HG03342 (cell line): ENCODE results near the gene ADAM15.

ENCODE experiments used
- ATAC-seq: cut with Tn5 transposase; IDR thresholded peaks from one replicate; pipeline ENCODE4 v1.9.1; 2021; ENCODE audit warnings: mild to moderate bottlenecking, moderate library complexity; ENCODE audit not compliant: unreplicated experiment

The ADAM15 gene

GRCh38 chr1:155049651-155050559 lies 1.2 kb upstream of the ADAM15 start:
- no peak for ATAC-seq

- peak; percentile 20 for ATAC-seq
Observed at GRCh38 chr1:155051342-155051776, 243 bp downstream of the ADAM15 start.

- peak; percentile 3 for ATAC-seq
Observed at GRCh38 chr1:155051777-155052398, 772 bp downstream of the ADAM15 start.

GRCh38 chr1:155052439-155053395 lies 1.6 kb downstream of the ADAM15 start:
- no peak for ATAC-seq

GRCh38 chr1:155053531-155054105 lies 2.5 kb downstream of the ADAM15 start:
- ATAC-seq = no peak

GRCh38 chr1:155057104-155057503 lies 6.0 kb downstream of the ADAM15 start:
- ATAC-seq = no peak

- ATAC-seq = no peak
Observed at GRCh38 chr1:155057788-155058211, 6.7 kb downstream of the ADAM15 start.

- ATAC-seq = no peak
Observed at GRCh38 chr1:155060736-155061135, 9.6 kb downstream of the ADAM15 start.

- ATAC-seq = peak; percentile 42
Observed at GRCh38 chr1:155061381-155062150, 10.4 kb downstream of the ADAM15 start.

GRCh38 chr1:155062151-155062686 lies 11.1 kb downstream of the ADAM15 start:
- no peak for ATAC-seq

- ATAC-seq = no peak
Observed at GRCh38 chr1:155062702-155063411, 11.7 kb downstream of the ADAM15 start.

- peak; percentile 65 for ATAC-seq
Observed at GRCh38 chr1:155063550-155064110, 12.5 kb downstream of the ADAM15 start, which contains the start of gene EFNA4. TSS of gene EFNA4 (plus strand) at chr1:155063740. CDS start at chr1:155063824, 84 bp downstream.

- ATAC-seq = no peak
Observed at GRCh38 chr1:155064111-155064831, 13.2 kb downstream of the ADAM15 start.

- ATAC-seq = no peak
Observed at GRCh38 chr1:155064832-155065429, 13.8 kb downstream of the ADAM15 start.

- ATAC-seq = no peak
Observed at GRCh38 chr1:155066777-155067176, 15.7 kb downstream of the ADAM15 start.

GRCh38 chr1:155068599-155068998 lies 17.5 kb downstream of the ADAM15 start:
- ATAC-seq = no peak

- ATAC-seq = no peak
Observed at GRCh38 chr1:155069551-155070157, 18.5 kb downstream of the ADAM15 start.
